ENCODE measurements around the gene TTC19.
A peak's percentile ranks its signal among the peaks of the same experiment; 100 is the strongest.
"Not testable (repeated sequence)": the region's sequence is repeated elsewhere in the genome, so short reads cannot be mapped to it uniquely, and the experiment has no call there.

Gene TTC19

GRCh38 chr17:16033729-16034349 lies 34.2 kb downstream of the TTC19 start:
- no peak for DNase-seq (ENCODE audit: low read depth)

GRCh38 chr17:16036261-16036660 lies 36.6 kb downstream of the TTC19 start:
- DNase-seq (ENCODE audit: low read depth): no peak

- DNase-seq (ENCODE audit: low read depth): peak; percentile 17
Measured at GRCh38 chr17:16037636-16038035, 38.0 kb downstream of the TTC19 start.

- DNase-seq (ENCODE audit: low read depth): peak; percentile 82
Measured at GRCh38 chr17:16040710-16041251, 41.2 kb downstream of the TTC19 start.

- no peak for DNase-seq (ENCODE audit: low read depth)
Measured at GRCh38 chr17:16044487-16044886, 44.9 kb downstream of the TTC19 start.

GRCh38 chr17:16046966-16047365 lies 47.3 kb downstream of the TTC19 start:
- no peak for DNase-seq (ENCODE audit: low read depth)

- DNase-seq (ENCODE audit: low read depth): no peak
Measured at GRCh38 chr17:16048811-16049449, 49.3 kb downstream of the TTC19 start.

- DNase-seq (ENCODE audit: low read depth): no peak
Measured at GRCh38 chr17:16050844-16051243, 51.2 kb downstream of the TTC19 start.

- no peak for DNase-seq (ENCODE audit: low read depth)
Measured at GRCh38 chr17:16052486-16052885, 52.9 kb downstream of the TTC19 start.

GRCh38 chr17:16055139-16055538 lies 55.5 kb downstream of the TTC19 start:
- not testable (repeated sequence) for DNase-seq (ENCODE audit: low read depth)

GRCh38 chr17:16061631-16062030 lies 62.0 kb downstream of the TTC19 start:
- DNase-seq (ENCODE audit: low read depth): no peak

GRCh38 chr17:16066125-16066524 lies 66.5 kb downstream of the TTC19 start:
- no peak for DNase-seq (ENCODE audit: low read depth)

GRCh38 chr17:16068323-16068722 lies 68.7 kb downstream of the TTC19 start:
- DNase-seq (ENCODE audit: low read depth): no peak

GRCh38 chr17:16072031-16072430 lies 72.4 kb downstream of the TTC19 start:
- DNase-seq (ENCODE audit: low read depth): no peak

GRCh38 chr17:16073845-16074244 lies 74.2 kb downstream of the TTC19 start:
- DNase-seq (ENCODE audit: low read depth): no peak

GRCh38 chr17:16074423-16074822 lies 74.8 kb downstream of the TTC19 start:
- no peak for DNase-seq (ENCODE audit: low read depth)

GRCh38 chr17:16075949-16076348 lies 76.3 kb downstream of the TTC19 start:
- no peak for DNase-seq (ENCODE audit: low read depth)
